DOHH2 (cell line): Measurements from ENCODE around the gene DUS4L.

Source experiments
- H3F3A ChIP-seq: fragments of 200-600 bp; sonication (generic), shearing (Covaris generic); 2 replicates; pipeline ENCODE4 v1.6.0; 2016; ENCODE audit warnings: antibody characterized with exemption, mild to moderate bottlenecking; ENCODE audit not compliant: control insufficient read depth, insufficient read depth
- H3K27ac ChIP-seq: fragments of 200-600 bp; sonication (generic); 2 replicates; pipeline ENCODE4 v1.5.1; 2014; ENCODE audit warnings: low read depth, mild to moderate bottlenecking, low read length, moderate library complexity
- H3K27me3 ChIP-seq: fragments of 200-600 bp; sonication (generic); 2 replicates; pipeline ENCODE4 v1.6.1; 2014; ENCODE audit warnings: mild to moderate bottlenecking, low read length, mixed read lengths; ENCODE audit not compliant: control insufficient read depth
- H3K36me3 ChIP-seq: fragments of 200-600 bp; sonication (generic); 2 replicates; pipeline ENCODE4 v1.6.1; 2014; ENCODE audit warnings: mild to moderate bottlenecking, low read length, moderate library complexity, mixed read lengths; ENCODE audit not compliant: control insufficient read depth
- H3K4me1 ChIP-seq: fragments of 200-600 bp; sonication (generic); 2 replicates; pipeline ENCODE4 v1.6.1; 2014; ENCODE audit warnings: mild to moderate bottlenecking, low read length, mixed read lengths; ENCODE audit not compliant: control insufficient read depth
- H3K4me2 ChIP-seq: fragments of 200-600 bp; sonication (generic); 2 replicates; pipeline ENCODE4 v1.6.0; 2014; ENCODE audit warnings: mild to moderate bottlenecking, low read length, moderate library complexity
- H3K4me3 ChIP-seq: fragments of 200-600 bp; sonication (generic); 2 replicates; pipeline ENCODE4 v1.5.1; 2014; ENCODE audit warnings: mild to moderate bottlenecking, low read length, mixed read lengths
- H3K79me2 ChIP-seq: fragments of 200-600 bp; sonication (generic); 2 replicates; pipeline ENCODE4 v1.6.1; 2014; ENCODE audit warnings: mild to moderate bottlenecking, low read length, mixed read lengths; ENCODE audit not compliant: control insufficient read depth
- H3K9me2 ChIP-seq: fragments of 200-600 bp; sonication (generic); replicated peaks from 2 replicates; pipeline ENCODE4 v1.6.1; 2014; ENCODE audit warnings: mild to moderate bottlenecking, low read length, mixed read lengths; ENCODE audit not compliant: control insufficient read depth
- H3K9me3 ChIP-seq: fragments of 200-600 bp; sonication (generic); 2 replicates; pipeline ENCODE4 v1.6.1; 2014; ENCODE audit warnings: antibody characterized with exemption, low read length, mixed read lengths; ENCODE audit not compliant: control insufficient read depth, insufficient read depth
- H4K20me1 ChIP-seq: fragments of 200-600 bp; sonication (generic); 2 replicates; pipeline ENCODE4 v1.6.0; 2014; ENCODE audit warnings: low read depth, mild to moderate bottlenecking, antibody characterized with exemption, low read length, moderate library complexity; ENCODE audit not compliant: control insufficient read depth, insufficient read depth
- EZH2phosphoT487 ChIP-seq: fragments of 200-600 bp; sonication (generic); IDR thresholded peaks from 2 replicates; pipeline ENCODE4 v1.6.1; 2017; ENCODE audit warnings: borderline replicate concordance, mild to moderate bottlenecking, antibody characterized with exemption, low read length, moderate library complexity, mixed read lengths
- TF ChIP-seq, protein P1 (sequence below): fragments of 200-600 bp; sonication (generic); IDR thresholded peaks from one replicate; pipeline ENCODE4 v1.5.1; 2014; ENCODE audit warnings: antibody characterized with exemption, mild to moderate bottlenecking, low read depth, low read length; ENCODE audit not compliant: poor library complexity, severe bottlenecking

Gene DUS4L, protein sequence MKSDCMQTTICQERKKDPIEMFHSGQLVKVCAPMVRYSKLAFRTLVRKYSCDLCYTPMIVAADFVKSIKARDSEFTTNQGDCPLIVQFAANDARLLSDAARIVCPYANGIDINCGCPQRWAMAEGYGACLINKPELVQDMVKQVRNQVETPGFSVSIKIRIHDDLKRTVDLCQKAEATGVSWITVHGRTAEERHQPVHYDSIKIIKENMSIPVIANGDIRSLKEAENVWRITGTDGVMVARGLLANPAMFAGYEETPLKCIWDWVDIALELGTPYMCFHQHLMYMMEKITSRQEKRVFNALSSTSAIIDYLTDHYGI

DNA sequence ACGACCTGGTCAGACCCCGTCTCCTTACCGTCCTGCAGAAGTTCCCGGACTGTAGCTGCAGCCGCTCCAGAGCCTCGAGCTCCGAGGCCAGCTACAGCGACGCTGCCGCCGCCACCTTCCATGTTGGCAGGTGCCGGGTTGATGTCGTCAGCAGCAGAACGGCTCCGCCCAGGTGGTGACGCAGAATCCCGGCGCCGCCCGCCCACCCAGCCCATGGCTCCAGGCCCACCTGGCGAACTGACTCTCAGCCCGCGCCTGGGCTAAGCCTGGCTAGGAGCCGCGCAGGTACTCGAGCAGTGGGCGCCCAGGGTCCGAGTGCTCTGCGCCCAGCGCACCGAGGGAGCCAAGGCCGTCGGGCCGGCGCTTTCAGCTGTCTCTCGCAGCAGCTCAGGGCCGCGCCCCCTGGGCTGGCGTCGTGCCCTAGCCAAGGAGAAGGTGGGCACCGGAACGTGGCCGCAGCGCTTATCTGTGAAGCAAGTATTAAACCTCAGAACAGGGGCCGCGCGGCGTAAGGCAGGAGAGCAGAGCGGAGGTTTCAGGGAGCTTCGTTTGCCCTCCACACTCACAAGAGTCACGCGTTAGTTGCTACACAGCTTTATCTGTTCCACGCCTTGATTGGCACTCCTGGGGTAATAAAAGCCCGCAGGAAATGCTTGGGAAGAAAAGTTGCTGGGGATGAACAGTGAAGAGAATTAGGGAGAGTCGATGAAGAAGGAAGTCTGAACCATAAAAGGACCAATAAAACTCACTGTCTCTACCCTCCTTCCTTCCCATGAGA is at the start of gene DUS4L, which contains the start of gene COG5:
Gene DUS4L (plus strand): TSS at position 197 of the 778 bp plus-strand sequence. CDS start 3,100 bp downstream, outside the sequence.
Gene COG5 (minus strand): TSS at position 146 of the 778 bp plus-strand sequence. CDS start 24 bp downstream, at position 122.
- peaks cover 62% of the 10 kb centered on the region for H3K79me2 ChIP-seq
- H3F3A ChIP-seq, result no peaks in the 10 kb centered on the region; the same call in 1 of the 2 replicates
- no peaks in the 10 kb centered on the region for H3K27me3 ChIP-seq
- peak within 1 kb of the TSS; percentile 91 for H3K4me2 ChIP-seq
- peaks cover 23% of the 10 kb centered on the region for H3K4me1 ChIP-seq
- no peaks in the 10 kb centered on the region for H4K20me1 ChIP-seq
- peaks cover 24% of the 10 kb centered on the region for H3K36me3 ChIP-seq
- peak within 1 kb of the TSS; percentile 83 for H3K4me3 ChIP-seq
- no peaks in the 10 kb centered on the region for H3K9me2 ChIP-seq
- H3K27ac ChIP-seq, result peak within 1 kb of the TSS; percentile 29
- H3K9me3 ChIP-seq, result no peaks in the 10 kb centered on the region
- TF ChIP-seq, protein P1, sequence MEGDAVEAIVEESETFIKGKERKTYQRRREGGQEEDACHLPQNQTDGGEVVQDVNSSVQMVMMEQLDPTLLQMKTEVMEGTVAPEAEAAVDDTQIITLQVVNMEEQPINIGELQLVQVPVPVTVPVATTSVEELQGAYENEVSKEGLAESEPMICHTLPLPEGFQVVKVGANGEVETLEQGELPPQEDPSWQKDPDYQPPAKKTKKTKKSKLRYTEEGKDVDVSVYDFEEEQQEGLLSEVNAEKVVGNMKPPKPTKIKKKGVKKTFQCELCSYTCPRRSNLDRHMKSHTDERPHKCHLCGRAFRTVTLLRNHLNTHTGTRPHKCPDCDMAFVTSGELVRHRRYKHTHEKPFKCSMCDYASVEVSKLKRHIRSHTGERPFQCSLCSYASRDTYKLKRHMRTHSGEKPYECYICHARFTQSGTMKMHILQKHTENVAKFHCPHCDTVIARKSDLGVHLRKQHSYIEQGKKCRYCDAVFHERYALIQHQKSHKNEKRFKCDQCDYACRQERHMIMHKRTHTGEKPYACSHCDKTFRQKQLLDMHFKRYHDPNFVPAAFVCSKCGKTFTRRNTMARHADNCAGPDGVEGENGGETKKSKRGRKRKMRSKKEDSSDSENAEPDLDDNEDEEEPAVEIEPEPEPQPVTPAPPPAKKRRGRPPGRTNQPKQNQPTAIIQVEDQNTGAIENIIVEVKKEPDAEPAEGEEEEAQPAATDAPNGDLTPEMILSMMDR, result no peak
- no peak for TF ChIP-seq EZH2phosphoT487

DNA sequence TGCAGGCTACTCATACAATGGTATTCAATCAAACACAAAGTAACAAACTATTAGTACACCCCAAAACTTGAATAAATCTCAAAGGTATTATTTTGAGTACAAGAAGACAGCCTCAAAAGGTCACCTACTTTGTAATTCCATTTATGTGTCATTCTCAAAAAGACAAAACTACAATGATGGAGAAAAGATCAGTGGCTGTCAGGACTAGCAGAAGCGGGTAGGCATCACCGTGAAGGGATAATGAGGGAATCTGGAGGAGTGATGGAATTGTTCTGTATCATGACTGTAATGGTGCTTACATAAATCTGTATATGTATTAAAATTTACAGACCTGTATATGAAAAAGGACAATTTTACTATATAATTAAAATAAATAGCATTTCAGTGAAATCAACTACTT is 37.1 kb upstream of the DUS4L start:
- Histone ChIP-seq H3K4me3 (no peak overlapping the region), H3K9me3 (no peaks in the 10 kb centered on the region), H3K27ac (no peak overlapping the region), H3K4me2 (no peak overlapping the region), H3F3A (no peaks in the 10 kb centered on the region), H3K79me2 (no peaks in the 10 kb centered on the region), H3K4me1 (no peaks in the 10 kb centered on the region), H3K9me2 (no peaks in the 10 kb centered on the region), H4K20me1 (no peaks in the 10 kb centered on the region), H3K36me3 (peaks cover 15% of the 10 kb centered on the region; the same call in 1 of the 2 replicates), H3K27me3 (no peaks in the 10 kb centered on the region)
- TF ChIP-seq, protein P1, result no peak
- no peak for TF ChIP-seq EZH2phosphoT487

- Histone ChIP-seq H3K4me2 (no peak overlapping the region), H3K9me2 (no peaks in the 10 kb centered on the region), H3K36me3 (peaks cover 15% of the 10 kb centered on the region; the same call in 1 of the 2 replicates), H4K20me1 (no peaks in the 10 kb centered on the region), H3K9me3 (no peaks in the 10 kb centered on the region), H3K79me2 (no peaks in the 10 kb centered on the region), H3K27me3 (no peaks in the 10 kb centered on the region), H3F3A (no peaks in the 10 kb centered on the region), H3K27ac (no peak overlapping the region), H3K4me3 (no peak overlapping the region), H3K4me1 (no peaks in the 10 kb centered on the region)
- TF ChIP-seq EZH2phosphoT487, result no peak
- TF ChIP-seq, protein P1, result no peak
Observed at GRCh38 chr7:107527196-107527595, 36.6 kb upstream of the DUS4L start.
